Stimulated activated naive B cell treated with anti-CD40 and anti-IgM and Interleukin-4, amounts not matched to agents 10 μg/mL and 1 μg/mL and 100 μg/mL, for 72 hours (primary cell): ENCODE measurements around the gene AHCYL2.
"Not testable (repeated sequence)": the region's sequence is repeated elsewhere in the genome, so short reads cannot be mapped to it uniquely, and the experiment has no call there.

ENCODE experiments used
- ATAC-seq, 2 donors: fragments of 150-1000 bp; cut with Tn5 transposase; replicated peaks; 2 replicates each; pipeline ENCODE4 v1.10.0; 2021; ENCODE audit warnings: moderate library complexity in 1 of 2
- DNase-seq: peaks from one replicate; pipeline ENCODE4 v3.0.0; 2021
- H3K27ac Mint-ChIP-seq: one replicate; pipeline ENCODE4 v1.8.0; 2022; ENCODE audit warnings: mild to moderate bottlenecking, mixed read lengths
- H3K27me3 Mint-ChIP-seq, 2 donors: one replicate each; pipeline ENCODE4 v1.8.0; 2022; ENCODE audit warnings: mixed read lengths in 2 of 2
- H3K36me3 Mint-ChIP-seq, 2 donors: one replicate each; pipeline ENCODE4 v1.8.0; 2022; ENCODE audit warnings: mixed read lengths in 2 of 2, mild to moderate bottlenecking in 1 of 2
- H3K4me1 Mint-ChIP-seq, 2 donors: one replicate each; pipeline ENCODE4 v1.8.0; 2022; ENCODE audit warnings: mixed read lengths in 2 of 2, mild to moderate bottlenecking in 1 of 2
- H3K4me3 Mint-ChIP-seq, 2 donors: one replicate each; pipeline ENCODE4 v1.8.0; 2022; ENCODE audit warnings: mild to moderate bottlenecking in 2 of 2, mixed read lengths in 2 of 2, moderate library complexity in 1 of 2
- H3K9me3 Mint-ChIP-seq, 2 donors: one replicate each; pipeline ENCODE4 v1.8.0; 2022; ENCODE audit warnings: mixed read lengths in 2 of 2, mild to moderate bottlenecking in 1 of 2

Gene AHCYL2

DNA sequence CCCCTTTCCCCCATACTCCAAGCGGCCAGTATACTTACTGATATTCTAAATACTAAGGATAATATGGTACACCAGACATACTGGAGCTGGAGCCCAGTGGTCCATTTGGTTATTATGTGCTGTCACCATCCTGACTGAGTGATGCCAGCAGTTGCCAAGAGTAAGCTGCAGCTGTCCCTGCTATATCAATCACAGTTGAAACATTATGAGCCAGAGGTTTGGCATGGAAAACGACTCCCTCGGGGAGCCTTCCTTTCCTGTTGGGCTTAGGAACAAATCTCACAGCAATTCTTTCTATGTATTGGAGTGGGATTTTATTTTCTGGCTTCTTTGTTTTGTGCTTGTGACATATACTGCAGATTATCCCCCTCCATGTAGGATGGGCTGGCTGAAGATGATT, 242.0 kb downstream of the AHCYL2 start:
- ATAC-seq (no peak), DNase-seq (no peak)
- Mint-ChIP-seq H3K27me3 (no peaks in the 10 kb centered on the region), H3K4me1 (peaks cover 0 to 5% of the 10 kb centered on the region in 2 donors), H3K9me3 (no peaks in the 10 kb centered on the region), H3K27ac (no peak overlapping the region), H3K4me3 (no peak overlapping the region), H3K36me3 (no peaks in the 10 kb centered on the region)

DNA sequence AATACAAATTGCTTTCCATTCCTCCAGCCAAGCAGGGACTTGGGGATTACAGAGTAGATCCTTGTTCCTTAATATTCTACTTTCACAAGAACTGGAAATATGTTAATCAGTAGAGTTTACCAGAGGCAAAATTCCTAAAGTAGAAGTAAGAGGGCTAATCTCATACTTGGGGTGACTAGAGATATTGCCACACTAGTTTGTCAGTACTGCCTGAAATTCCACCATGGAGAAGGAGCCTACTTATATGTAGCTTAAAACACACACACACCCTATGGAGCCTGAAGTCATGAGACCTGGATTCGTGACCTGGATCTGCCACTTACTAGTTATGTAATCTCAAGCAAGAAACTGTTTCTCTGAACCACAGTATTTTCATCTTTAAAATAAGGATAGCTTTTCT, 243.3 kb downstream of the AHCYL2 start:
- Mint-ChIP-seq H3K27me3 (no peaks in the 10 kb centered on the region), H3K9me3 (no peaks in the 10 kb centered on the region), H3K4me1 (peaks cover 0 to 5% of the 10 kb centered on the region in 2 donors), H3K4me3 (no peak overlapping the region), H3K27ac (no peak overlapping the region), H3K36me3 (no peaks in the 10 kb centered on the region)
- ATAC-seq (no peak), DNase-seq (no peak)

DNA sequence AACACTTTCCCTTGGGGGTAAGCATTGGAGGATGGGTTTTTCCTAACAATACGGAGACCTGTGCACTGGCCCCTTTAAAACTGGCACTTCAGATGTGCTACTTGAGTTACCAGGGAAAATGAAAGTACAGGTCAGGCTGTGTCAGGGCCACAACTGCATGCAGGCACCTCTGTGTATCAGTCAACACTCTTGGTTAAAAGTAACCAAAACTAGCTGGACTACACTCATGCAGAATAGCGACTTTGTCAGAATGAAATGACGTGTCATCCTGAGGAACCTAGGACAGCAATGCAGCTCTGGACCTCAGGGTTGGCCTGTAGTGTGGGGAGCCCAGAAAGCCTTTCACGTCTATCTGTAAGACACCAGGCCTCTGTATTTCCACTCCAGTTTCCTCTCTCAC, 243.7 kb downstream of the AHCYL2 start:
- peak in 1 of 2 donors; percentile 22 for ATAC-seq
- no peak overlapping the region for H3K27ac Mint-ChIP-seq

GRCh38 chr7:129469930-129470329, 245.1 kb downstream of the AHCYL2 start:
- Mint-ChIP-seq H3K4me1 (peaks cover 0 to 5% of the 10 kb centered on the region in 2 donors), H3K4me3 (no peak overlapping the region), H3K36me3 (no peaks in the 10 kb centered on the region), H3K9me3 (no peaks in the 10 kb centered on the region), H3K27ac (no peak overlapping the region), H3K27me3 (no peaks in the 10 kb centered on the region)
- no peak for DNase-seq
- ATAC-seq, result no peak

More for the DNA sequence above, 243.7 kb downstream of the AHCYL2 start:
- no peaks in the 10 kb centered on the region for H3K9me3 Mint-ChIP-seq
- H3K27me3 Mint-ChIP-seq, result no peaks in the 10 kb centered on the region
- no peaks in the 10 kb centered on the region for H3K36me3 Mint-ChIP-seq
- DNase-seq, result no peak
- H3K4me3 Mint-ChIP-seq, result no peak overlapping the region
- peaks cover 0 to 5% of the 10 kb centered on the region in 2 donors for H3K4me1 Mint-ChIP-seq

DNA sequence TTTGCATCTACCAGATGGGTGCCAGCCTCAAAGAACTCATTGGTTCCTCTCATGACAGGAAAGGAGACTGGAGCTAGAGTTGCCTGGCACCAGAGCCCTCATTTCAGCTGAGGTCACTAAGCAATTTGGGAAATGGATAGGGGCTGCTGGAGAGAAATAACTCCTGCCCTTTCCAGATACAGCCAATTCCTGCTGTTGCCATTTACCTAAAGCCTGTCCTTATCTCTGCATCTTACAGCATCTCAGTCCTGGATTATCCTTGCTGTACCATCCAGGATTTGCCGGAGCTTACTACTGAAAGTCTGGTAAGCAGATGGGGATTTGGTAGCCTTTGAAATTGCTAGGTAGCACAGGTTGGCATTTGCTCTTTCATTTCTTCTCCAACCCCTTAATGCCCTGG, 245.6 kb downstream of the AHCYL2 start:
- no peak for ATAC-seq

GRCh38 chr7:129471402-129471827, 246.6 kb downstream of the AHCYL2 start:
- H3K4me3 Mint-ChIP-seq, result no peak overlapping the region
- ATAC-seq, result no peak
- H3K27me3 Mint-ChIP-seq, result no peaks in the 10 kb centered on the region
- peaks cover 0 to 2% of the 10 kb centered on the region in 2 donors for H3K4me1 Mint-ChIP-seq
- H3K27ac Mint-ChIP-seq, result no peak overlapping the region
- no peaks in the 10 kb centered on the region for H3K9me3 Mint-ChIP-seq
- no peaks in the 10 kb centered on the region for H3K36me3 Mint-ChIP-seq
- DNase-seq, result no peak

More for the DNA sequence above, 245.6 kb downstream of the AHCYL2 start:
- no peak for DNase-seq
- no peak overlapping the region for H3K4me3 Mint-ChIP-seq
- H3K36me3 Mint-ChIP-seq, result no peaks in the 10 kb centered on the region
- no peaks in the 10 kb centered on the region for H3K9me3 Mint-ChIP-seq
- no peaks in the 10 kb centered on the region for H3K27me3 Mint-ChIP-seq
- H3K4me1 Mint-ChIP-seq, result peaks cover 0 to 2% of the 10 kb centered on the region in 2 donors
- H3K27ac Mint-ChIP-seq, result no peak overlapping the region

GRCh38 chr7:129475931-129476330, 251.1 kb downstream of the AHCYL2 start:
- DNase-seq, H3K9me3 Mint-ChIP-seq, H3K36me3 Mint-ChIP-seq, H3K4me1 Mint-ChIP-seq, ATAC-seq, H3K4me3 Mint-ChIP-seq, H3K27ac Mint-ChIP-seq, H3K27me3 Mint-ChIP-seq: not testable (repeated sequence)

GRCh38 chr7:129476398-129476797, 251.6 kb downstream of the AHCYL2 start:
- H3K36me3 Mint-ChIP-seq, ATAC-seq, H3K9me3 Mint-ChIP-seq, H3K27me3 Mint-ChIP-seq, H3K4me3 Mint-ChIP-seq, DNase-seq, H3K27ac Mint-ChIP-seq, H3K4me1 Mint-ChIP-seq: not testable (repeated sequence)
